GM12878 (cell line): Measurements from ENCODE around the gene TMEM82.

ENCODE experiments used
- SP1 ChIP-seq: IDR thresholded peaks from one replicate; pipeline ENCODE4 v1.6.1; 2011; ENCODE audit warnings: low read depth, low read length
- TARDBP ChIP-seq: IDR thresholded peaks from 2 replicates; pipeline ENCODE4 v1.6.1; 2016; ENCODE audit warnings: borderline replicate concordance
- TF ChIP-seq, protein P1 (sequence below): fragments of 450-650 bp; IDR thresholded peaks from 2 replicates; pipeline ENCODE4 v1.6.1; 2017; ENCODE audit warnings: mild to moderate bottlenecking
- TF ChIP-seq, protein P2 (sequence below), 3 experiments: IDR thresholded peaks in 2 of 3; conservative IDR thresholded peaks in 1 of 3; 2 replicates each; pipeline ENCODE4 v1.5.1; 2011; ENCODE audit warnings: low read depth in 3 of 3, low read length in 3 of 3, mild to moderate bottlenecking in 3 of 3, control low read depth in 2 of 3, moderate library complexity in 2 of 3, inconsistent platforms in 1 of 3, mixed read lengths in 1 of 3; ENCODE audit not compliant: control insufficient read depth in 2 of 3, insufficient read depth in 1 of 3; ENCODE audit errors: extremely low read depth in 1 of 3
- TF ChIP-seq, protein P3 (sequence below): fragments of 450-650 bp; formaldehyde crosslinking; IDR thresholded peaks from 2 replicates; pipeline ENCODE4 v1.4.0; 2022; ENCODE audit warnings: mild to moderate bottlenecking, moderate library complexity

DNA sequence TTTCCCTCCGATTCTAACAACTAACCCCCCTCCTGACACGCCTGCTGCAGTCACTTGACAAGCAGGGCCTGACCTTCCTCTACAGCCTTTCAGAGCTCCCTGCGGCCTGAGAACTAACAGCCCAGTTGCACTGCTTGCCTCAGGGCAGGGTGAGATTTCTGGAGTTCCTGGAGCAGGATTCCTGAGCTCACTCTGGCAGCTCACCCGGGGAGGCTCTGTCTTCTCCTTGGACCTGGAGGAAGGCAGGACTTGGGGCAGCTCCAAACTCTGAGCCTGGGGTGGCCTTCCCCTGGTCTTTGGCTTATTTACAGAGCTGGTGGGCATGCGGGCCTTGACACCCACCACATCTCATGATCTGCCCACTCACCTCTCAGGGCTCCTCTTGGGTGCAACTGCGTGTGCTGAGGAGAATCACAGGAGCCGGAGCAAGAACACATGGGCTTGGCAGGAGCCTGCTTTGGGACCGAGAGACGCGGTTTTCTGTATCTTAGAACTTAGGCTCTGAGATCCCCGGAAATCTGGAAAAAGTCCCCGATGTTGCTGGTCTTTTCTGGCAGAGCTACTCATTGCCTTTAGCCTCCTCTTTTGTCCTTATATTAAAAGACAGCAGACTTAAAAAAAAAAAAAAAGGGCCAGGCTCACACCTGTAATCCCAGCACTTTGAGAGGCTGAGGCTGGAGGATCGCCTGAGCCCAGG, 19.3 kb upstream of the TMEM82 start:
- TF ChIP-seq, protein P1, sequence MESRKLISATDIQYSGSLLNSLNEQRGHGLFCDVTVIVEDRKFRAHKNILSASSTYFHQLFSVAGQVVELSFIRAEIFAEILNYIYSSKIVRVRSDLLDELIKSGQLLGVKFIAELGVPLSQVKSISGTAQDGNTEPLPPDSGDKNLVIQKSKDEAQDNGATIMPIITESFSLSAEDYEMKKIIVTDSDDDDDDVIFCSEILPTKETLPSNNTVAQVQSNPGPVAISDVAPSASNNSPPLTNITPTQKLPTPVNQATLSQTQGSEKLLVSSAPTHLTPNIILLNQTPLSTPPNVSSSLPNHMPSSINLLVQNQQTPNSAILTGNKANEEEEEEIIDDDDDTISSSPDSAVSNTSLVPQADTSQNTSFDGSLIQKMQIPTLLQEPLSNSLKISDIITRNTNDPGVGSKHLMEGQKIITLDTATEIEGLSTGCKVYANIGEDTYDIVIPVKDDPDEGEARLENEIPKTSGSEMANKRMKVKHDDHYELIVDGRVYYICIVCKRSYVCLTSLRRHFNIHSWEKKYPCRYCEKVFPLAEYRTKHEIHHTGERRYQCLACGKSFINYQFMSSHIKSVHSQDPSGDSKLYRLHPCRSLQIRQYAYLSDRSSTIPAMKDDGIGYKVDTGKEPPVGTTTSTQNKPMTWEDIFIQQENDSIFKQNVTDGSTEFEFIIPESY = no peak
- TF ChIP-seq SP1 (no peak), TARDBP (no peak)
- TF ChIP-seq, protein P2, sequence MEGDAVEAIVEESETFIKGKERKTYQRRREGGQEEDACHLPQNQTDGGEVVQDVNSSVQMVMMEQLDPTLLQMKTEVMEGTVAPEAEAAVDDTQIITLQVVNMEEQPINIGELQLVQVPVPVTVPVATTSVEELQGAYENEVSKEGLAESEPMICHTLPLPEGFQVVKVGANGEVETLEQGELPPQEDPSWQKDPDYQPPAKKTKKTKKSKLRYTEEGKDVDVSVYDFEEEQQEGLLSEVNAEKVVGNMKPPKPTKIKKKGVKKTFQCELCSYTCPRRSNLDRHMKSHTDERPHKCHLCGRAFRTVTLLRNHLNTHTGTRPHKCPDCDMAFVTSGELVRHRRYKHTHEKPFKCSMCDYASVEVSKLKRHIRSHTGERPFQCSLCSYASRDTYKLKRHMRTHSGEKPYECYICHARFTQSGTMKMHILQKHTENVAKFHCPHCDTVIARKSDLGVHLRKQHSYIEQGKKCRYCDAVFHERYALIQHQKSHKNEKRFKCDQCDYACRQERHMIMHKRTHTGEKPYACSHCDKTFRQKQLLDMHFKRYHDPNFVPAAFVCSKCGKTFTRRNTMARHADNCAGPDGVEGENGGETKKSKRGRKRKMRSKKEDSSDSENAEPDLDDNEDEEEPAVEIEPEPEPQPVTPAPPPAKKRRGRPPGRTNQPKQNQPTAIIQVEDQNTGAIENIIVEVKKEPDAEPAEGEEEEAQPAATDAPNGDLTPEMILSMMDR (IDR thresholded peaks at IDR 0.05 in 2 of 3, conservative IDR thresholded peaks at IDR 0.05 in 1 of 3; ENCODE audit: control insufficient read depth in 2 of 3, extremely low read depth in 1 of 3, insufficient read depth in 1 of 3, low read depth in 3 of 3, low read length in 3 of 3) = no peak
- TF ChIP-seq, protein P3, sequence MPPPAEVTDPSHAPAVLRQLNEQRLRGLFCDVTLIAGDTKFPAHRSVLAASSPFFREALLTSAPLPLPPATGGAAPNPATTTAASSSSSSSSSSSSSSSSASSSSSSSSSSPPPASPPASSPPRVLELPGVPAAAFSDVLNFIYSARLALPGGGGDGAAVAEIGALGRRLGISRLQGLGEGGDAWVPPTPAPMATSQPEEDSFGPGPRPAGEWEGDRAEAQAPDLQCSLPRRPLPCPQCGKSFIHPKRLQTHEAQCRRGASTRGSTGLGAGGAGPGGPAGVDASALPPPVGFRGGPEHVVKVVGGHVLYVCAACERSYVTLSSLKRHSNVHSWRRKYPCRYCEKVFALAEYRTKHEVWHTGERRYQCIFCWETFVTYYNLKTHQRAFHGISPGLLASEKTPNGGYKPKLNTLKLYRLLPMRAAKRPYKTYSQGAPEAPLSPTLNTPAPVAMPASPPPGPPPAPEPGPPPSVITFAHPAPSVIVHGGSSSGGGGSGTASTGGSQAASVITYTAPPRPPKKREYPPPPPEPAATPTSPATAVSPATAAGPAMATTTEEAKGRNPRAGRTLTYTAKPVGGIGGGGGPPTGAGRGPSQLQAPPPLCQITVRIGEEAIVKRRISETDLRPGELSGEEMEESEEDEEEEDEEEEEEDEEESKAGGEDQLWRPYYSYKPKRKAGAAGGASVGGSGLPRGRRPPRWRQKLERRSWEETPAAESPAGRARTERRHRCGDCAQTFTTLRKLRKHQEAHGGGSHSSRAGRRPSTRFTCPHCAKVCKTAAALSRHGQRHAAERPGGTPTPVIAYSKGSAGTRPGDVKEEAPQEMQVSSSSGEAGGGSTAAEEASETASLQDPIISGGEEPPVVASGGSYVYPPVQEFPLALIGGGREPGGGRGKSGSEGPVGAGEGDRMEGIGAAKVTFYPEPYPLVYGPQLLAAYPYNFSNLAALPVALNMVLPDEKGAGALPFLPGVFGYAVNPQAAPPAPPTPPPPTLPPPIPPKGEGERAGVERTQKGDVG (CRISPR knock-in tag) = no peak
